Hepatocyte (in vitro differentiated cells): Measurements from ENCODE around the gene SHQ1.

ENCODE experiments used
- CTCF ChIP-seq: fragments of 200-600 bp; sonication (generic); IDR thresholded peaks from 2 replicates; pipeline ENCODE4 v1.5.1; 2016; ENCODE audit warnings: antibody characterized with exemption, mild to moderate bottlenecking; ENCODE audit not compliant: poor library complexity
- EZH2 ChIP-seq: fragments of 200-600 bp; sonication (generic); IDR thresholded peaks from 2 replicates; pipeline ENCODE4 v1.6.1; 2016; ENCODE audit warnings: antibody characterized with exemption, mild to moderate bottlenecking, borderline replicate concordance

GRCh38 chr3:72890166-72890925, 42.1 kb upstream of the SHQ1 start:
- TF ChIP-seq EZH2, result no peak
- no peak for TF ChIP-seq CTCF
